ENCODE results near the gene GALNT10. TPM values are rescaled to one million over a fixed set of nuclear protein-coding genes. Genes with fewer than 3 reads are reported as not detected.

The GALNT10 gene
- total and polyA plus RNA-seq, 10 of the 15 experiments (the other 5 are each of a cell fraction or from before 2014, with no cell fraction given) = 3.9 to 35.4 (median 15.5) TPM

GRCh38 chr5:154466147-154466546, 275.6 kb downstream of the GALNT10 start:
- WGBS (ENCODE audit: insufficient coverage, insufficient replicate concordance, low lambda C conversion rate, missing lambda C conversion rate) = 51% methylated on average over 5 of the region's 5 CpGs
- BruUV-seq (replicated peaks) = no TSS peak
- ChIA-PET POLR2A (no interaction called here), RAD21 (ENCODE audit: unreplicated experiment) (interaction anchor here (0.7 to 5.7 kb wide), 10 partner anchors 19 to 492 kb away, joined by 3 to 81 read pairs (median 8); no protein-coding TSS in a partner anchor), CTCF (interaction anchor here (0.6 to 8.6 kb wide), 28 partner anchors 14 to 492 kb away, joined by 3 to 135 read pairs (median 4); no protein-coding TSS in a partner anchor), SMC1A (ENCODE audit: uncharacterized antibody, unreplicated experiment) (interaction anchor here (0.8 to 6.8 kb wide), 16 partner anchors 12 to 394 kb away, joined by 3 to 90 read pairs (median 6); no protein-coding TSS in a partner anchor)
- peaks cover 9% of the 10 kb centered on the region for H3K4me1 ChIP-seq (ENCODE audit: control insufficient read depth, insufficient read depth, low read length)
- no peaks in the 10 kb centered on the region for H3K79me2 ChIP-seq (ENCODE audit: control insufficient read depth, insufficient read depth, low read length)
- FAIRE-seq (no peak), DNase-seq (ENCODE audit: low read depth, low spot score) (no peak), ATAC-seq (no peak)
- H3K27ac ChIP-seq (ENCODE audit: control insufficient read depth, insufficient read depth) = no peak overlapping the region
- H3K9ac ChIP-seq (ENCODE audit: control insufficient read depth, insufficient read depth, low read length) = no peak overlapping the region
- intact Hi-C loops (cut with micrococcal nuclease; ENCODE audit: unreplicated experiment) = loop anchor here (5.0 kb wide), 1 partner anchor 489 kb away; no protein-coding TSS in a partner anchor
- no peak overlapping the region for H2AFZ ChIP-seq (ENCODE audit: control insufficient read depth, low read depth, low read length)
- H3K4me2 ChIP-seq (ENCODE audit: control insufficient read depth, insufficient read depth) = no peak overlapping the region
- in situ Hi-C loops (cut with MboI) = loop anchor here (5.0 kb wide), 1 partner anchor 141 kb away; no protein-coding TSS in a partner anchor
- no peaks in the 10 kb centered on the region for H4K20me1 ChIP-seq (ENCODE audit: control insufficient read depth, insufficient read depth)
- TF ChIP-seq NR2F1 (conservative IDR thresholded peaks at IDR 0.05) (no peak), CHD1 (IDR thresholded peaks at IDR 0.05; ENCODE audit: low read depth, low read length) (no peak), SIX5 (IDR thresholded peaks at IDR 0.05; ENCODE audit: low read depth, low read length, severe bottlenecking) (no peak), CREM (IDR thresholded peaks at IDR 0.05; ENCODE audit: low read depth) (no peak), HDGF (IDR thresholded peaks at IDR 0.05) (no peak), SKIL (IDR thresholded peaks at IDR 0.05; ENCODE audit: low read depth, poor library complexity, severe bottlenecking) (no peak), E4F1 (IDR thresholded peaks at IDR 0.05; ENCODE audit: borderline replicate concordance, partially characterized antibody) (no peak), ESRRA (IDR thresholded peaks at IDR 0.05; ENCODE audit: low read length) (no peak), RELA (IDR thresholded peaks at IDR 0.05; ENCODE audit: borderline replicate concordance, partially characterized antibody) (no peak), PBX3 (IDR thresholded peaks at IDR 0.05; ENCODE audit: insufficient replicate concordance, low read depth, low read length) (no peak), SMARCA5 (IDR thresholded peaks at IDR 0.05) (no peak), PML (IDR thresholded peaks at IDR 0.05; ENCODE audit: low read length) (no peak)
- no peaks in the 10 kb centered on the region for H3K36me3 ChIP-seq (ENCODE audit: control insufficient read depth in 2 of 2, insufficient read depth in 2 of 2, low read length in 1 of 2)
- H3K4me3 ChIP-seq = no peak overlapping the region
- H3K27me3 ChIP-seq (replicated peaks in 1 of 2; ENCODE audit: control insufficient read depth in 2 of 2, insufficient read depth in 2 of 2, low read length in 1 of 2) = no peaks in the 10 kb centered on the region
- H3K9me3 ChIP-seq (replicated peaks; ENCODE audit: control insufficient read depth, insufficient read depth, low read length) = no peaks in the 10 kb centered on the region
